Endodermal cell (in vitro differentiated cells): ENCODE measurements around the gene L1CAM. TPM values are rescaled to one million over a fixed set of nuclear protein-coding genes. Genes with fewer than 3 reads are reported as not detected.

Experiments
- DNase-seq: peaks from one replicate; pipeline ENCODE4 v3.0.0-alpha.2; 2017
- H3K27ac ChIP-seq: 2 replicates; pipeline ENCODE4 v1.5.1; 2013; ENCODE audit warnings: mild to moderate bottlenecking, low read depth, low read length, moderate library complexity
- H3K27me3 ChIP-seq: 2 replicates; pipeline ENCODE4 v1.6.1; 2013; ENCODE audit warnings: mild to moderate bottlenecking, low read length, moderate library complexity; ENCODE audit not compliant: insufficient read depth, control insufficient read depth, poor library complexity, severe bottlenecking
- H3K36me3 ChIP-seq: 2 replicates; pipeline ENCODE4 v1.7.0; 2013; ENCODE audit warnings: mild to moderate bottlenecking, low read length, moderate library complexity; ENCODE audit not compliant: control insufficient read depth, insufficient read depth
- H3K4me1 ChIP-seq: one replicate; pipeline ENCODE4 v1.7.0; 2013; ENCODE audit warnings: low read length; ENCODE audit not compliant: control insufficient read depth, insufficient read depth
- H3K4me3 ChIP-seq: 2 replicates; pipeline ENCODE4 v1.5.1; 2013; ENCODE audit warnings: mild to moderate bottlenecking, low read length, moderate library complexity
- H3K9ac ChIP-seq: 2 replicates; pipeline ENCODE4 v1.6.1; 2013; ENCODE audit warnings: mild to moderate bottlenecking, low read length, moderate library complexity; ENCODE audit not compliant: poor library complexity, severe bottlenecking; ENCODE audit errors: extremely low read depth
- H3K9me3 ChIP-seq: 2 replicates; pipeline ENCODE4 v1.6.1; 2013; ENCODE audit warnings: mild to moderate bottlenecking, low read length, moderate library complexity; ENCODE audit not compliant: control insufficient read depth
- H3K27ac Mint-ChIP-seq: 2 replicates; pipeline ENCODE4 v1.8.0; 2020; ENCODE audit warnings: mixed read lengths
- H3K27me3 Mint-ChIP-seq: 2 replicates; pipeline ENCODE4 v1.8.0; 2021; ENCODE audit warnings: mild to moderate bottlenecking, mixed read lengths; ENCODE audit not compliant: insufficient read depth
- H3K36me3 Mint-ChIP-seq: 2 replicates; pipeline ENCODE4 v1.8.0; 2020; ENCODE audit warnings: low read depth, mixed read lengths
- H3K4me1 Mint-ChIP-seq: 2 replicates; pipeline ENCODE4 v1.8.0; 2020; ENCODE audit warnings: mixed read lengths
- H3K4me3 Mint-ChIP-seq: 2 replicates; pipeline ENCODE4 v1.8.0; 2020; ENCODE audit warnings: mild to moderate bottlenecking, moderate library complexity, mixed read lengths
- H3K9me3 Mint-ChIP-seq: 2 replicates; pipeline ENCODE4 v1.8.0; 2020; ENCODE audit warnings: mild to moderate bottlenecking, mixed read lengths
- CTCF ChIP-seq: fragments of 200-600 bp; sonication (generic); conservative IDR thresholded peaks from 2 replicates; pipeline ENCODE4 v1.5.0; 2021; ENCODE audit warnings: antibody characterized with exemption, mild to moderate bottlenecking
- WGBS, 2 experiments: methylation state at CpG; one replicate each; pipeline versions ENCODE4 v1.1.5 to v1.1.7; 2013; ENCODE audit warnings: missing lambda C conversion rate in 2 of 2, mixed read lengths in 1 of 2; ENCODE audit not compliant: insufficient coverage in 1 of 2, insufficient read length in 1 of 2; 5-methylcytosine and 5-hydroxymethylcytosine counted together
- total RNA-seq, 2 donors: library from RNA; stranded (reverse); fragmentation: NEBNext Ultra II Directional in 1 of 2; extraction: Animal tissue kit (Norgen Biotek cat#: 25700) in 1 of 2; gene quantifications; 2 replicates in 1 of 2; 3 replicates in 1 of 2; pipeline ENCODE4 v1.2.1, GENCODE V29; 2021

Gene L1CAM
- total RNA-seq, 2 donors from 2014 or later: 7.5 to 29.0 TPM

GRCh38 chrX:153921070-153921469 lies 35.1 kb upstream of the L1CAM start:
- Mint-ChIP-seq H3K4me3 (no peak overlapping the region), H3K36me3 (peaks cover 27% of the 10 kb centered on the region), H3K9me3 (peaks cover 74% of the 10 kb centered on the region), H3K4me1 (peaks cover 4% of the 10 kb centered on the region), H3K27ac (no peak overlapping the region), H3K27me3 (no peaks in the 10 kb centered on the region)
- Histone ChIP-seq H3K27ac (no peak overlapping the region), H3K9ac (no peak overlapping the region), H3K4me3 (no peak overlapping the region), H3K4me1 (no peaks in the 10 kb centered on the region), H3K9me3 (no peaks in the 10 kb centered on the region), H3K36me3 (no peaks in the 10 kb centered on the region), H3K27me3 (no peaks in the 10 kb centered on the region)
- TF ChIP-seq CTCF: no peak
- 93 to 95% methylated on average over 6 to 16 of the region's 16 CpGs for WGBS, 2 experiments
- DNase-seq: no peak

GRCh38 chrX:153920546-153920945 lies 34.6 kb upstream of the L1CAM start:
- Histone ChIP-seq H3K9ac (no peak overlapping the region), H3K36me3 (no peaks in the 10 kb centered on the region), H3K4me3 (no peak overlapping the region), H3K9me3 (no peaks in the 10 kb centered on the region), H3K27me3 (no peaks in the 10 kb centered on the region), H3K4me1 (no peaks in the 10 kb centered on the region), H3K27ac (no peak overlapping the region)
- Mint-ChIP-seq H3K27ac (no peak overlapping the region), H3K4me3 (no peak overlapping the region), H3K27me3 (no peaks in the 10 kb centered on the region), H3K4me1 (peaks cover 4% of the 10 kb centered on the region), H3K9me3 (peaks cover 77% of the 10 kb centered on the region), H3K36me3 (peaks cover 32% of the 10 kb centered on the region)
- DNase-seq: peak; percentile 22
- no peak for TF ChIP-seq CTCF
- 98% methylated on average over 13 of the region's 14 CpGs; no CpG with 5 or more reads in 1 of the 2 experiments for WGBS, 2 experiments

- peaks cover 37% of the 10 kb centered on the region for H3K36me3 Mint-ChIP-seq
- H3K4me1 ChIP-seq: no peaks in the 10 kb centered on the region
- H3K4me3 Mint-ChIP-seq: no peak overlapping the region
- no peak overlapping the region for H3K27ac Mint-ChIP-seq
- H3K27me3 ChIP-seq: no peaks in the 10 kb centered on the region
- H3K4me3 ChIP-seq: no peak overlapping the region
- no peaks in the 10 kb centered on the region for H3K36me3 ChIP-seq
- H3K27me3 Mint-ChIP-seq: no peaks in the 10 kb centered on the region
- 90 to 98% methylated on average over 4 to 13 of the region's 13 CpGs for WGBS, 2 experiments
- no peak overlapping the region for H3K27ac ChIP-seq
- no peak for TF ChIP-seq CTCF
- peaks cover 73% of the 10 kb centered on the region for H3K9me3 Mint-ChIP-seq
- H3K9me3 ChIP-seq: no peaks in the 10 kb centered on the region
- no peak for DNase-seq
- no peak overlapping the region for H3K9ac ChIP-seq
- H3K4me1 Mint-ChIP-seq: peaks cover 4% of the 10 kb centered on the region
Observed at GRCh38 chrX:153919281-153919680, 33.3 kb upstream of the L1CAM start.
